Measurements from ENCODE around the gene FAM163B.

DNA sequence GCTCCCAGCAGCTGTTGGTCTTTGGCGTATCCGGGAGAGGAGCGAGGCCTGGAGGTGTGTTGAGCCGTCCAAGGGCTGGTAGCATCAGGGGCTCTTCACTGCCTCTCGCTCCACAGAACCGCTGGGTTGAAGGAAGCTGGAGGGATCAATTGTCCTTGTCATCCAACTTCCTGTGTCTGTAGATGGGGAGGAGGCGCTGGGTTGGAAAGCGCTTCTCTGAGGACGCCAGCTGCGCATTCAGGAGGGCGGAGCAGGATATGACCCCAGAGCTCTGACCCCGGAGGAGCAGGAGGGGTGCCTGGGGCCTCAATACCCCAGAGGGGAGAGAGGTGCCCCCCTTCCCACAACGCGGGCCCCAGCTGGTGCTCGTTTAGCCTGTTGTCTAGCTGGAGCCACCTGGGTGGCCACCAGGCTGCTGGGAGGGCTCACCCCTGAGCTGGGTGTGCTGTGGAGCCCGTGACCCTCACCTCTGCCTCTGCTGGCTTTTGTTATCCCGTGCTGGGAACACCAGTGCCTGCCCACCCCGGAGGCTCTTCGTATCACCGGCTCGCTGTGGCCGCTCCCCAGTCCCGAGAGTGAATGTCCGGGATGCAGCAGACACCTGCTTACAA lies 25.0 kb upstream of the FAM163B start:
- TF ChIP-seq, protein P1, sequence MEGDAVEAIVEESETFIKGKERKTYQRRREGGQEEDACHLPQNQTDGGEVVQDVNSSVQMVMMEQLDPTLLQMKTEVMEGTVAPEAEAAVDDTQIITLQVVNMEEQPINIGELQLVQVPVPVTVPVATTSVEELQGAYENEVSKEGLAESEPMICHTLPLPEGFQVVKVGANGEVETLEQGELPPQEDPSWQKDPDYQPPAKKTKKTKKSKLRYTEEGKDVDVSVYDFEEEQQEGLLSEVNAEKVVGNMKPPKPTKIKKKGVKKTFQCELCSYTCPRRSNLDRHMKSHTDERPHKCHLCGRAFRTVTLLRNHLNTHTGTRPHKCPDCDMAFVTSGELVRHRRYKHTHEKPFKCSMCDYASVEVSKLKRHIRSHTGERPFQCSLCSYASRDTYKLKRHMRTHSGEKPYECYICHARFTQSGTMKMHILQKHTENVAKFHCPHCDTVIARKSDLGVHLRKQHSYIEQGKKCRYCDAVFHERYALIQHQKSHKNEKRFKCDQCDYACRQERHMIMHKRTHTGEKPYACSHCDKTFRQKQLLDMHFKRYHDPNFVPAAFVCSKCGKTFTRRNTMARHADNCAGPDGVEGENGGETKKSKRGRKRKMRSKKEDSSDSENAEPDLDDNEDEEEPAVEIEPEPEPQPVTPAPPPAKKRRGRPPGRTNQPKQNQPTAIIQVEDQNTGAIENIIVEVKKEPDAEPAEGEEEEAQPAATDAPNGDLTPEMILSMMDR (IDR thresholded peaks at IDR 0.05; ENCODE audit: insufficient read depth, low read depth, low read length) = no peak
- TF ChIP-seq EZH2 (IDR thresholded peaks at IDR 0.05; ENCODE audit: insufficient read depth, low read length) = no peak
